GM12872 (cell line): Measurements from ENCODE around the gene FAM163A.

Experiments
- CTCF ChIP-seq: IDR thresholded peaks from 3 replicates; pipeline ENCODE4 v1.5.1; 2011; ENCODE audit warnings: low read depth, mild to moderate bottlenecking, low read length, moderate library complexity; ENCODE audit not compliant: insufficient read depth

FAM163A gene

DNA sequence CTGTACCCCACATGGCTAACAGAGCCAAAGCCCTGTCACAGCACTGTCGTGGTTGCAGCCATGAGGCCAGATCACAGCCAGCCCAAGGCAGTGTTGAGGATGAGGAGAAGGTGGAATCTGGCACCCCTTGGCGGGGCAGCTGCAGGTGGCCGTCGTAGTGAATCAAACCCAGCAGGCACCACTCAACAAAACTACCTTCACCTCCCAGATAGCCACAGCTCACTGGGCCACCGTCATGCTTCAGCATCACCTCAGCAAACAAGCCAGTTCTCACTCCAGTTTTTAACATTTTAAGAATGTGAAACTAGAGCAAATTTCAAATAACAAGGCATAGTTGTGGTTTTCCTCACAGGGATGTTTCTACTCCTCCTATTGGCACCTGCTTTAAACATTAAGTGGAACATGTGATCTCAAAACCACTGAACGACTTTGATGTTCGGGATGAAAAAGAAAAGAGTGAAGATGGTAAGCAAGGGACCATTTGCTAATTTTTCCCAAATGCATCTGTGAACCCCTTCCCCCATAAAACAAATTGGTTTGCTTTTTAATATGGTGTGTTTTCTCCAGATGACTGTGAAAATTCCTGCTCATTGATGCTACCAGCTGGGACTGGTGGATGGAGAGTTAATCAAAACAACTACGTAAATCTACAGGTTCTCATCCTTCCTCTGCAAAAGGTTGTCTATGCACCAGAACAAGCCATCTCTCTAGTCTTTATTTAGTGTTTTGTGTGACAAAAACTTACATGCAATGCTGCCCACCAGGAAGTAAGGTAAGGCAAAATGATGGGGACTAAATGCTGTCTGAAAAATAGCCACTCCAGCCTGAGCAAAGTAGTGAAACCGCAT is 89.0 kb downstream of the FAM163A start:
- no peak for TF ChIP-seq CTCF

- no peak for TF ChIP-seq CTCF
Measured at GRCh38 chr1:179840107-179840506, 97.0 kb downstream of the FAM163A start.

GRCh38 chr1:179848233-179848632 is 105.1 kb downstream of the FAM163A start:
- no peak for TF ChIP-seq CTCF

DNA sequence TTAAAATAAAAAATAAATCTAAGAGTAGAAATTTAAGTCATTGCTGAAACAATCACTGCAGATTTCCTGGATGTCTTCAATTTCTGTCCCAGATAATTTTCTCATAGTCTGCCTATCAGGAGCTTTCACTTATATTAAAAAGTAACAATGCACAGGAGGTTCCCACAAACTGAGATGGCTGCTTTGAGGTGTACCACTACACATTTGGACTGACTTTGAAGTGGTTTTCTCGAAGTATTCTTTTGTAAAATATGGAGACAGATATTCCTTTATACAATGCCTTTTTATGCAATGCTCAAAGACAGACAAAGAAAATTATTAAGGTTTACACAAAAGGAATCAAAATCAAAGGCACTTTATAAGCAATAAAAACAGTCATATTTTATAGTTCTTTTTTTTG is 110.0 kb downstream of the FAM163A start:
- no peak for TF ChIP-seq CTCF

GRCh38 chr1:179856296-179856695 is 113.2 kb downstream of the FAM163A start:
- TF ChIP-seq CTCF = no peak

GRCh38 chr1:179857009-179857408 is 113.9 kb downstream of the FAM163A start:
- no peak for TF ChIP-seq CTCF

DNA sequence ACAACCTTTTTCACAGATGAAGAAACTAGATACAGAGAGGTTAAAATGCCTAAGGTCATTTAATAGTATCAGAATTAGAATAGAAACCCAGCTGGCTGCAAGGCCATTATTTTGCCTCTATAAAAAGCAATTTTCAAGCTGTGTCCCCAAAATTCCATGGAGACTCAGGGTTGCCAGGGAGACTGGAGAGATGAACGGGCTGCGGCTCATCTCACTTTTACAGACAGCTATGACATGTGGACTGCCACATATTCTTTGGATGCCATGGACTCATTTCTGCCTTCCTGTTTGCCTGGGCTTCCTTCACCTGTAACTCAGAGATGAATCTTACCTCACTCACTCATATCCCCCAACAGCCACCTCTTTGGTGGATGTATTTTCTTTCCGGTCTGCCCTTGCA is 117.6 kb downstream of the FAM163A start:
- TF ChIP-seq CTCF = no peak

DNA sequence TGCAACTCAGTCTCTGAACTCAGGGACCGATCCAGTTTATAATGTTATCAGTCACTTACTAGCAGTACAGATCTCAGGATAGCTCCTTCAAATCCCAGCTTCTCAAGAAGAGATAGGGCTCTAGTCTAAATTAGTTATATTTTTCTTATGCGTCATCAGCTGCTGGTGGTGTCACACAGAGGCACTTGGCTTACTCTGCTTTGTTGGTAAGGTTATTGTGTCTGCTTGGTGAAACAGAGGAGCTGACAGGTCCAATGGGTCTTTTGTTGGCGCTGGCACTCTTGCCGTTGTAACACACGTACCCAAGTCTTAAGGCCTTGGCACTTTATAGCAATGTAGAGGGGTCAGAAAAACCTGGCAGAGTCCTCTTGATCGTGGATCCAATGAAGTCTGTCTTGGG is 122.3 kb downstream of the FAM163A start:
- TF ChIP-seq CTCF = no peak
